ENCODE measurements around the gene ACIN1.

ACIN1 gene

GRCh38 chr14:23104070-23104590, 9.2 kb upstream of the ACIN1 start:
- no peak for DNase-seq

- no peak for DNase-seq
Observed at GRCh38 chr14:23103581-23103980, 8.6 kb upstream of the ACIN1 start.

GRCh38 chr14:23102801-23103200, 7.9 kb upstream of the ACIN1 start:
- DNase-seq = no peak

GRCh38 chr14:23101986-23102625, 7.2 kb upstream of the ACIN1 start:
- no peak for DNase-seq

- DNase-seq = no peak
Observed at GRCh38 chr14:23101213-23101970, 6.5 kb upstream of the ACIN1 start.

- no peak for DNase-seq
Observed at GRCh38 chr14:23099212-23099861, 4.4 kb upstream of the ACIN1 start.

GRCh38 chr14:23097786-23098185, 2.9 kb upstream of the ACIN1 start:
- peak; percentile 42 for DNase-seq

- DNase-seq = no peak
Observed at GRCh38 chr14:23095196-23096108, 516 bp upstream of the ACIN1 start, which contains the start of gene C14orf119. Gene C14orf119, plus strand, starts transcription at chr14:23095505. Its CDS starts 2,154 bp downstream, at chr14:23097659.

GRCh38 chr14:23093991-23094665, 808 bp downstream of the ACIN1 start:
- peak; percentile 42 for DNase-seq

- DNase-seq = no peak
Observed at GRCh38 chr14:23093526-23093925, 1.4 kb downstream of the ACIN1 start.

GRCh38 chr14:23093104-23093503, 1.8 kb downstream of the ACIN1 start:
- no peak for DNase-seq

GRCh38 chr14:23091294-23092225, 3.4 kb downstream of the ACIN1 start:
- DNase-seq = peak; percentile 28

- DNase-seq = no peak
Observed at GRCh38 chr14:23090254-23090636, 4.7 kb downstream of the ACIN1 start.

- DNase-seq = no peak
Observed at GRCh38 chr14:23089498-23090253, 5.3 kb downstream of the ACIN1 start.

- peak; percentile 43 for DNase-seq
Observed at GRCh38 chr14:23086565-23086964, 8.4 kb downstream of the ACIN1 start.

- DNase-seq = peak; percentile 6
Observed at GRCh38 chr14:23085458-23085857, 9.5 kb downstream of the ACIN1 start.

GRCh38 chr14:23080474-23080873, 14.5 kb downstream of the ACIN1 start:
- DNase-seq = no peak

GRCh38 chr14:23079716-23080115, 15.2 kb downstream of the ACIN1 start:
- DNase-seq = no peak

- DNase-seq = no peak
Observed at GRCh38 chr14:23078692-23079116, 16.2 kb downstream of the ACIN1 start.

GRCh38 chr14:23077962-23078361, 17.0 kb downstream of the ACIN1 start:
- DNase-seq = no peak

All from activated CD8-positive, alpha-beta memory T cell treated with anti-CD3 and anti-CD28 coated beads, Interleukin-2, amount 50 U/mL, for 48 hours (primary cell).